GM23338 (cell line): Measurements from ENCODE around the gene SLC43A2. TPM values are rescaled to one million over a fixed set of nuclear protein-coding genes. Genes with fewer than 3 reads are reported as not detected.
A peak's percentile ranks its signal among the peaks of the same experiment; 100 is the strongest.

Experiments
- ATAC-seq: fragments of 200-7000 bp; cut with Tn5 transposase; 3 replicates; pipeline ENCODE4 v1.9.1; 2020
- DNase-seq: peaks from one replicate; pipeline ENCODE4 v3.0.0-alpha.2; 2015; ENCODE audit warnings: low spot score
- H2AFZ ChIP-seq: fragments of 200-600 bp; sonication (generic); 2 replicates; pipeline ENCODE4 v1.8.0; 2016; ENCODE audit warnings: antibody characterized with exemption, mild to moderate bottlenecking, moderate library complexity
- H3F3A ChIP-seq: fragments of 200-600 bp; sonication (generic); replicated peaks from 2 replicates; pipeline ENCODE4 v1.8.0; 2017; ENCODE audit warnings: antibody characterized with exemption, mixed run types, low read depth
- H3K27ac ChIP-seq: fragments of 200-600 bp; sonication (generic); 2 replicates; pipeline ENCODE4 v1.6.1; 2016; ENCODE audit warnings: low read depth
- H3K27me3 ChIP-seq: fragments of 200-600 bp; sonication (generic); 2 replicates; pipeline ENCODE4 v1.8.0; 2016; ENCODE audit warnings: mild to moderate bottlenecking, mixed run types, moderate library complexity; ENCODE audit not compliant: insufficient read depth
- H3K36me3 ChIP-seq: fragments of 200-600 bp; sonication (generic); 2 replicates; pipeline ENCODE4 v1.8.0; 2016; ENCODE audit warnings: mild to moderate bottlenecking; ENCODE audit not compliant: insufficient read depth
- H3K4me1 ChIP-seq: fragments of 200-600 bp; sonication (generic); 2 replicates; pipeline ENCODE4 v1.8.0; 2016; ENCODE audit warnings: mild to moderate bottlenecking, moderate library complexity; ENCODE audit not compliant: insufficient read depth
- H3K4me2 ChIP-seq: fragments of 200-600 bp; sonication (generic); 2 replicates; pipeline ENCODE4 v1.7.1; 2017; ENCODE audit warnings: mixed run types
- H3K4me3 ChIP-seq: fragments of 200-600 bp; sonication (generic); 2 replicates; pipeline ENCODE4 v1.6.1; 2016; ENCODE audit warnings: mixed run types
- H3K79me2 ChIP-seq: fragments of 200-600 bp; sonication (generic); replicated peaks from 2 replicates; pipeline ENCODE4 v1.8.0; 2017; ENCODE audit warnings: mild to moderate bottlenecking; ENCODE audit not compliant: insufficient read depth
- H3K9me2 ChIP-seq: fragments of 200-600 bp; sonication (generic); 2 replicates; pipeline ENCODE4 v1.8.0; 2017; ENCODE audit not compliant: insufficient read depth
- H4K20me1 ChIP-seq: fragments of 200-600 bp; sonication (generic); replicated peaks from 2 replicates; pipeline ENCODE4 v1.8.0; 2017; ENCODE audit warnings: mild to moderate bottlenecking; ENCODE audit not compliant: insufficient read depth
- H3K27ac Mint-ChIP-seq: 2 replicates; pipeline ENCODE4 v1.8.0; 2020; ENCODE audit warnings: inconsistent platforms, mild to moderate bottlenecking, moderate library complexity, mixed read lengths
- H3K27me3 Mint-ChIP-seq: 3 replicates; pipeline ENCODE4 v1.8.0; 2022; ENCODE audit warnings: low read depth, mild to moderate bottlenecking, moderate library complexity, mixed read lengths, inconsistent platforms; ENCODE audit not compliant: insufficient read depth, poor library complexity
- H3K36me3 Mint-ChIP-seq: 3 replicates; pipeline ENCODE4 v1.8.0; 2021; ENCODE audit warnings: low read depth, mild to moderate bottlenecking, inconsistent platforms, moderate library complexity, mixed read lengths
- H3K4me1 Mint-ChIP-seq: 3 replicates; pipeline ENCODE4 v1.8.0; 2020; ENCODE audit warnings: mild to moderate bottlenecking, inconsistent platforms, mixed read lengths
- H3K4me3 Mint-ChIP-seq: 3 replicates; pipeline ENCODE4 v1.8.0; 2021; ENCODE audit warnings: moderate library complexity, mild to moderate bottlenecking, inconsistent platforms, mixed read lengths
- H3K9me3 Mint-ChIP-seq: 3 replicates; pipeline ENCODE4 v1.8.0; 2020; ENCODE audit warnings: moderate library complexity, mild to moderate bottlenecking, inconsistent platforms, mixed read lengths
- CREB1 ChIP-seq: fragments of 250-450 bp; sonication (Bioruptor Pico); IDR thresholded peaks from 2 replicates; pipeline ENCODE4 v1.5.0; 2020; ENCODE audit warnings: low read depth, mild to moderate bottlenecking, moderate library complexity
- EZH2 ChIP-seq: fragments of 200-600 bp; sonication (generic); IDR thresholded peaks from one replicate; pipeline ENCODE4 v1.8.0; 2017; ENCODE audit warnings: antibody characterized with exemption, mild to moderate bottlenecking, low read depth; ENCODE audit not compliant: unreplicated experiment
- EZH2phosphoT487 ChIP-seq: fragments of 200-600 bp; sonication (generic); IDR thresholded peaks from one replicate; pipeline ENCODE4 v1.8.1; 2018; ENCODE audit warnings: antibody characterized with exemption; ENCODE audit not compliant: unreplicated experiment
- JUNB ChIP-seq: IDR thresholded peaks from one replicate; pipeline ENCODE4 v1.6.1; 2016; ENCODE audit warnings: antibody characterized with exemption; ENCODE audit not compliant: unreplicated experiment
- NANOG ChIP-seq: IDR thresholded peaks from 2 replicates; pipeline ENCODE4 v1.6.1; 2016; ENCODE audit warnings: antibody characterized with exemption, borderline replicate concordance
- POLR2AphosphoS5 ChIP-seq: IDR thresholded peaks from 2 replicates; pipeline ENCODE4 v1.6.1; 2016; ENCODE audit warnings: antibody characterized with exemption, low read depth
- STAT1 ChIP-seq: IDR thresholded peaks from one replicate; pipeline ENCODE4 v1.6.1; 2016; ENCODE audit warnings: antibody characterized with exemption; ENCODE audit not compliant: unreplicated experiment
- ZNF114 ChIP-seq: fragments of 250-450 bp; sonication (Bioruptor Pico); IDR thresholded peaks from 2 replicates; pipeline ENCODE4 v1.5.0; 2020; ENCODE audit warnings: mild to moderate bottlenecking, moderate library complexity
- ZNF331 ChIP-seq: fragments of 250-450 bp; sonication (Bioruptor Pico); IDR thresholded peaks from 2 replicates; pipeline ENCODE4 v1.5.0; 2020; ENCODE audit warnings: low read depth, mild to moderate bottlenecking, moderate library complexity
- polyA plus RNA-seq: library from polyadenylated mRNA; unstranded; fragments of >200 nt; fragmentation: Nextera tagmentation; extraction: Ambion mirVana; gene quantifications from 2 replicates; pipeline ENCODE4 v1.2.1, GENCODE V29; 2016
- total RNA-seq: library from RNA; depleted of rRNA; stranded (reverse); fragments of >200 nt; shearing (Covaris generic); gene quantifications from 2 replicates; pipeline ENCODE4 v1.2.3, GENCODE V29; 2014
- TF ChIP-seq, protein P1 (sequence below): IDR thresholded peaks from 2 replicates; pipeline ENCODE4 v1.6.1; 2016; ENCODE audit warnings: antibody characterized with exemption
- TF ChIP-seq, protein P2 (sequence below): IDR thresholded peaks from one replicate; pipeline ENCODE4 v1.6.1; 2018; ENCODE audit warnings: antibody characterized with exemption; ENCODE audit not compliant: unreplicated experiment
- TF ChIP-seq, protein P3 (sequence below), 2 experiments: fragments of 200-600 bp in 1 of 2; sonication (generic) in 1 of 2; conservative IDR thresholded peaks; 2 replicates each; pipeline versions ENCODE4 v1.5.1 to v1.6.1; 2016 to 2017; ENCODE audit warnings: antibody characterized with exemption in 2 of 2, low read depth in 2 of 2, mild to moderate bottlenecking in 2 of 2, moderate library complexity in 1 of 2

Gene SLC43A2
- total and polyA plus RNA-seq, 2 experiments from 2014 or later, result 2.2 to 9.8 TPM

DNA sequence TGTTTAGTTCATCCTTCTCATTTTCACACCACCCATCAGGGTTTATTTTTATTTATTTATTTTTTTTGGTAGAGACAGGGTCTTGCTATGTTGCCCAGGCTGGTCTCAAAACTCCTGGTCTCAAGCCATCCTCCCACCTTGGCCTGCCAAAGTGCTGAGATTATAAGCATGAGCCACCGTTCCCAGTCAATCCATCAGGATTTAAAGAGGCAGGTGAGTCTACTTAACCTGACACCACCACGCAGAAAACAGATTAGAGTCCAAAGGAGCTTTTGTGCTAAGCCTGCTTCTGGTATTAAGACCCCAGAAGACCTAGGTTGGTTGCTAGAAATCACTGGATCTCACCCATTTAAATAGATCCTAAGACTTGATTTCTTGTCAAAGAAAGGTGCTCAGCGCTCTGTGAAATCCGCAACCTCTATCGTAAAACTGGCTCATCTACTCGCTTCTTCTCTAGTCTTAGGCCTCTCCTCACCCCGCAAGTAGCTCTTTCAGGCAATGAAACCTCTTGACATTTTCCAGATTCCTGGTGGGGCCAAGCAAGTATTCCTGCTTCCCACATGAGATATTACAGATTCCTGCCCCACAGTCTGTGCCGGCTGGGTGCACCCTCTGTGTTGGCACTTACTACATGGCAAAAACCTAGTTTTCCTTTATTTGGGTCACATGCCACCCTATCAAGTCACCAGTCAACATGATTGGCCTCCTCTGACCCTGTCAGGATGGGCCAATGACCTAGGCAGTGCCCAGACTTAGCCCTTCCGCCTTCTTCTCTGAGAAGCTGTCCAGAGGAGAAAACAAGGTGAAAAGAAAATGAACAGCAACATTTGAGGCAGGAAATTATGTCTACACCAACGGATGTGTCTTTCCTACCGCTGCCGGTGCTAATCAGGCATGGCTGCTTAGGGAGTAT is 75.0 kb downstream of the SLC43A2 start:
- Mint-ChIP-seq H3K27ac (0 out of 2 replicates have a peak overlapping the region, but pooled peaks have one; percentile 38), H3K27me3 (peaks cover 6% of the 10 kb centered on the region), H3K36me3 (peaks cover 49% of the 10 kb centered on the region)

DNA sequence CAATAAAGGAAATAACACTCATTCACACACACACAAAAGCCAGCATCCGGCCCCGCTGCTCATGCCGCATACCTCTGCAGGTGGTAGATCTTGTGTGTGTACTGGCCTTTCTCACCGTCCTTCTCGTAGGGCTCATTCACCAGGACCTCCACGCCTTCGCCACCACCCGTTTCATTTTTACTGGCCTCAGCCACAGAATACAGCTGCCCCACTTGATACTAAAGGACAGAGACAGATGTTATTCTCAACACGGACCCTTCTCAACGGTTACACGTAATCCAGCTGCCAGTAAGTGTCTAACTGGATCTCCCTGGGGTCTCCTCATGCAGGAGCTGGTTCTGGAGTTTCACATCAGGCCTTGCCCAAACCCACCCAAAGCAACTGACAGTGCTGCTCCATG is 75.7 kb downstream of the SLC43A2 start:
- Mint-ChIP-seq H3K4me1 (peaks cover 3% of the 10 kb centered on the region; the same call in 2 of the 3 replicates), H3K27me3 (peaks cover 6% of the 10 kb centered on the region), H3K9me3 (no peaks in the 10 kb centered on the region), H3K4me3 (no peak overlapping the region), H3K36me3 (peaks cover 56% of the 10 kb centered on the region), H3K27ac (no peak overlapping the region)
- Histone ChIP-seq H4K20me1 (peaks cover 14% of the 10 kb centered on the region), H3K4me1 (no peaks in the 10 kb centered on the region), H3K4me3 (no peak overlapping the region), H2AFZ (no peak overlapping the region), H3K27ac (no peak overlapping the region), H3K9me2 (no peaks in the 10 kb centered on the region), H3K36me3 (peaks cover 6% of the 10 kb centered on the region; the same call in 1 of the 2 replicates), H3K79me2 (peaks cover 19% of the 10 kb centered on the region), H3K27me3 (no peaks in the 10 kb centered on the region), H3F3A (no peaks in the 10 kb centered on the region), H3K4me2 (no peak overlapping the region)
- ATAC-seq (no peak), DNase-seq (no peak)
- TF ChIP-seq, protein P1, sequence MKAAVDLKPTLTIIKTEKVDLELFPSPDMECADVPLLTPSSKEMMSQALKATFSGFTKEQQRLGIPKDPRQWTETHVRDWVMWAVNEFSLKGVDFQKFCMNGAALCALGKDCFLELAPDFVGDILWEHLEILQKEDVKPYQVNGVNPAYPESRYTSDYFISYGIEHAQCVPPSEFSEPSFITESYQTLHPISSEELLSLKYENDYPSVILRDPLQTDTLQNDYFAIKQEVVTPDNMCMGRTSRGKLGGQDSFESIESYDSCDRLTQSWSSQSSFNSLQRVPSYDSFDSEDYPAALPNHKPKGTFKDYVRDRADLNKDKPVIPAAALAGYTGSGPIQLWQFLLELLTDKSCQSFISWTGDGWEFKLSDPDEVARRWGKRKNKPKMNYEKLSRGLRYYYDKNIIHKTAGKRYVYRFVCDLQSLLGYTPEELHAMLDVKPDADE, result no peak
- no peak for TF ChIP-seq EZH2
- TF ChIP-seq JUNB, result no peak
- TF ChIP-seq, protein P2, sequence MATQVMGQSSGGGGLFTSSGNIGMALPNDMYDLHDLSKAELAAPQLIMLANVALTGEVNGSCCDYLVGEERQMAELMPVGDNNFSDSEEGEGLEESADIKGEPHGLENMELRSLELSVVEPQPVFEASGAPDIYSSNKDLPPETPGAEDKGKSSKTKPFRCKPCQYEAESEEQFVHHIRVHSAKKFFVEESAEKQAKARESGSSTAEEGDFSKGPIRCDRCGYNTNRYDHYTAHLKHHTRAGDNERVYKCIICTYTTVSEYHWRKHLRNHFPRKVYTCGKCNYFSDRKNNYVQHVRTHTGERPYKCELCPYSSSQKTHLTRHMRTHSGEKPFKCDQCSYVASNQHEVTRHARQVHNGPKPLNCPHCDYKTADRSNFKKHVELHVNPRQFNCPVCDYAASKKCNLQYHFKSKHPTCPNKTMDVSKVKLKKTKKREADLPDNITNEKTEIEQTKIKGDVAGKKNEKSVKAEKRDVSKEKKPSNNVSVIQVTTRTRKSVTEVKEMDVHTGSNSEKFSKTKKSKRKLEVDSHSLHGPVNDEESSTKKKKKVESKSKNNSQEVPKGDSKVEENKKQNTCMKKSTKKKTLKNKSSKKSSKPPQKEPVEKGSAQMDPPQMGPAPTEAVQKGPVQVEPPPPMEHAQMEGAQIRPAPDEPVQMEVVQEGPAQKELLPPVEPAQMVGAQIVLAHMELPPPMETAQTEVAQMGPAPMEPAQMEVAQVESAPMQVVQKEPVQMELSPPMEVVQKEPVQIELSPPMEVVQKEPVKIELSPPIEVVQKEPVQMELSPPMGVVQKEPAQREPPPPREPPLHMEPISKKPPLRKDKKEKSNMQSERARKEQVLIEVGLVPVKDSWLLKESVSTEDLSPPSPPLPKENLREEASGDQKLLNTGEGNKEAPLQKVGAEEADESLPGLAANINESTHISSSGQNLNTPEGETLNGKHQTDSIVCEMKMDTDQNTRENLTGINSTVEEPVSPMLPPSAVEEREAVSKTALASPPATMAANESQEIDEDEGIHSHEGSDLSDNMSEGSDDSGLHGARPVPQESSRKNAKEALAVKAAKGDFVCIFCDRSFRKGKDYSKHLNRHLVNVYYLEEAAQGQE, result no peak
- no peak for TF ChIP-seq ZNF114 (CRISPR knock-in tag)
- TF ChIP-seq, protein P3, sequence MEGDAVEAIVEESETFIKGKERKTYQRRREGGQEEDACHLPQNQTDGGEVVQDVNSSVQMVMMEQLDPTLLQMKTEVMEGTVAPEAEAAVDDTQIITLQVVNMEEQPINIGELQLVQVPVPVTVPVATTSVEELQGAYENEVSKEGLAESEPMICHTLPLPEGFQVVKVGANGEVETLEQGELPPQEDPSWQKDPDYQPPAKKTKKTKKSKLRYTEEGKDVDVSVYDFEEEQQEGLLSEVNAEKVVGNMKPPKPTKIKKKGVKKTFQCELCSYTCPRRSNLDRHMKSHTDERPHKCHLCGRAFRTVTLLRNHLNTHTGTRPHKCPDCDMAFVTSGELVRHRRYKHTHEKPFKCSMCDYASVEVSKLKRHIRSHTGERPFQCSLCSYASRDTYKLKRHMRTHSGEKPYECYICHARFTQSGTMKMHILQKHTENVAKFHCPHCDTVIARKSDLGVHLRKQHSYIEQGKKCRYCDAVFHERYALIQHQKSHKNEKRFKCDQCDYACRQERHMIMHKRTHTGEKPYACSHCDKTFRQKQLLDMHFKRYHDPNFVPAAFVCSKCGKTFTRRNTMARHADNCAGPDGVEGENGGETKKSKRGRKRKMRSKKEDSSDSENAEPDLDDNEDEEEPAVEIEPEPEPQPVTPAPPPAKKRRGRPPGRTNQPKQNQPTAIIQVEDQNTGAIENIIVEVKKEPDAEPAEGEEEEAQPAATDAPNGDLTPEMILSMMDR (conservative IDR thresholded peaks at IDR 0.05; ENCODE audit: low read depth in 2 of 2), result no peak
- TF ChIP-seq NANOG, result no peak
- no peak for TF ChIP-seq EZH2phosphoT487
- TF ChIP-seq CREB1 (CRISPR knock-in tag), result no peak
- no peak for TF ChIP-seq ZNF331 (CRISPR knock-in tag)
- no peak for TF ChIP-seq POLR2AphosphoS5
- no peak for TF ChIP-seq STAT1

More for the DNA sequence above, 75.0 kb downstream of the SLC43A2 start:
- no peak overlapping the region for H3K27ac ChIP-seq
- H2AFZ ChIP-seq, result no peak overlapping the region
- TF ChIP-seq CREB1 (CRISPR knock-in tag), result no peak
- TF ChIP-seq ZNF331 (CRISPR knock-in tag), result no peak
- no peak for TF ChIP-seq ZNF114 (CRISPR knock-in tag)
- no peak for TF ChIP-seq STAT1
- TF ChIP-seq NANOG, result no peak
- TF ChIP-seq JUNB, result no peak
- peaks cover 6% of the 10 kb centered on the region; the same call in 1 of the 2 replicates for H3K36me3 ChIP-seq
- no peak for ATAC-seq
- H3K79me2 ChIP-seq, result peaks cover 25% of the 10 kb centered on the region
- H3K4me1 Mint-ChIP-seq, result peaks cover 3% of the 10 kb centered on the region; the same call in 2 of the 3 replicates
- H3F3A ChIP-seq, result no peaks in the 10 kb centered on the region
- H3K4me2 ChIP-seq, result no peak overlapping the region
- peaks cover 18% of the 10 kb centered on the region for H4K20me1 ChIP-seq
- no peaks in the 10 kb centered on the region for H3K9me3 Mint-ChIP-seq
- no peak for DNase-seq
- no peaks in the 10 kb centered on the region for H3K4me1 ChIP-seq
- no peaks in the 10 kb centered on the region for H3K27me3 ChIP-seq
- H3K9me2 ChIP-seq, result no peaks in the 10 kb centered on the region
- no peak overlapping the region for H3K4me3 ChIP-seq
- no peak overlapping the region for H3K4me3 Mint-ChIP-seq
